Activated CD8-positive, alpha-beta memory T cell treated with anti-CD3 and anti-CD28 coated beads, Interleukin-2, amount 50 U/mL, for 24 hours (primary cell): Measurements from ENCODE around the gene TULP4.

ENCODE experiments used
- DNase-seq: peaks from one replicate; pipeline ENCODE4 v3.0.0-alpha.2; 2020; ENCODE audit errors: extremely low read depth

The TULP4 gene

GRCh38 chr6:158417760-158418098 is 105.5 kb downstream of the TULP4 start:
- no peak for DNase-seq

GRCh38 chr6:158418501-158418900 is 106.2 kb downstream of the TULP4 start:
- DNase-seq: no peak

GRCh38 chr6:158419339-158419909 is 107.2 kb downstream of the TULP4 start:
- no peak for DNase-seq

- DNase-seq: no peak
Observed at GRCh38 chr6:158421381-158421780, 109.1 kb downstream of the TULP4 start.

GRCh38 chr6:158422629-158423238 is 110.5 kb downstream of the TULP4 start:
- no peak for DNase-seq

- DNase-seq: no peak
Observed at GRCh38 chr6:158431036-158431435, 118.8 kb downstream of the TULP4 start.

- no peak for DNase-seq
Observed at GRCh38 chr6:158431560-158431959, 119.3 kb downstream of the TULP4 start.

GRCh38 chr6:158437571-158437970 is 125.3 kb downstream of the TULP4 start:
- no peak for DNase-seq

GRCh38 chr6:158438226-158438625 is 126.0 kb downstream of the TULP4 start:
- DNase-seq: no peak

- no peak for DNase-seq
Observed at GRCh38 chr6:158439255-158439654, 127.0 kb downstream of the TULP4 start.

GRCh38 chr6:158441716-158442215 is 129.5 kb downstream of the TULP4 start:
- no peak for DNase-seq

GRCh38 chr6:158442306-158442705 is 130.0 kb downstream of the TULP4 start:
- no peak for DNase-seq

GRCh38 chr6:158445426-158446085 is 133.3 kb downstream of the TULP4 start:
- DNase-seq: no peak

GRCh38 chr6:158448856-158449255 is 136.6 kb downstream of the TULP4 start:
- DNase-seq: no peak

GRCh38 chr6:158452191-158452590 is 139.9 kb downstream of the TULP4 start:
- no peak for DNase-seq

GRCh38 chr6:158457131-158457530 is 144.9 kb downstream of the TULP4 start:
- DNase-seq: no peak

- no peak for DNase-seq
Observed at GRCh38 chr6:158457616-158458278, 145.5 kb downstream of the TULP4 start.

GRCh38 chr6:158459726-158460125 is 147.5 kb downstream of the TULP4 start:
- no peak for DNase-seq

- no peak for DNase-seq
Observed at GRCh38 chr6:158460602-158461169, 148.4 kb downstream of the TULP4 start.

- no peak for DNase-seq
Observed at GRCh38 chr6:158461954-158462353, 149.7 kb downstream of the TULP4 start.

GRCh38 chr6:158464483-158464882 is 152.2 kb downstream of the TULP4 start:
- no peak for DNase-seq

- DNase-seq: no peak
Observed at GRCh38 chr6:158465257-158465656, 153.0 kb downstream of the TULP4 start.
